Activated T-cell treated with anti-CD3 and anti-CD28 coated beads, Interleukin-2, amount 50 U/mL, for 1 hour (primary cell): ENCODE data around the gene CRIP3.
"Not testable (repeated sequence)": the region's sequence is repeated elsewhere in the genome, so short reads cannot be mapped to it uniquely, and the experiment has no call there.

ENCODE experiments used
- DNase-seq: peaks from one replicate; pipeline ENCODE4 v3.0.0-alpha.2; 2020

Gene CRIP3, protein sequence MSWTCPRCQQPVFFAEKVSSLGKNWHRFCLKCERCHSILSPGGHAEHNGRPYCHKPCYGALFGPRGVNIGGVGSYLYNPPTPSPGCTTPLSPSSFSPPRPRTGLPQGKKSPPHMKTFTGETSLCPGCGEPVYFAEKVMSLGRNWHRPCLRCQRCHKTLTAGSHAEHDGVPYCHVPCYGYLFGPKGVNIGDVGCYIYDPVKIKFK

DNA sequence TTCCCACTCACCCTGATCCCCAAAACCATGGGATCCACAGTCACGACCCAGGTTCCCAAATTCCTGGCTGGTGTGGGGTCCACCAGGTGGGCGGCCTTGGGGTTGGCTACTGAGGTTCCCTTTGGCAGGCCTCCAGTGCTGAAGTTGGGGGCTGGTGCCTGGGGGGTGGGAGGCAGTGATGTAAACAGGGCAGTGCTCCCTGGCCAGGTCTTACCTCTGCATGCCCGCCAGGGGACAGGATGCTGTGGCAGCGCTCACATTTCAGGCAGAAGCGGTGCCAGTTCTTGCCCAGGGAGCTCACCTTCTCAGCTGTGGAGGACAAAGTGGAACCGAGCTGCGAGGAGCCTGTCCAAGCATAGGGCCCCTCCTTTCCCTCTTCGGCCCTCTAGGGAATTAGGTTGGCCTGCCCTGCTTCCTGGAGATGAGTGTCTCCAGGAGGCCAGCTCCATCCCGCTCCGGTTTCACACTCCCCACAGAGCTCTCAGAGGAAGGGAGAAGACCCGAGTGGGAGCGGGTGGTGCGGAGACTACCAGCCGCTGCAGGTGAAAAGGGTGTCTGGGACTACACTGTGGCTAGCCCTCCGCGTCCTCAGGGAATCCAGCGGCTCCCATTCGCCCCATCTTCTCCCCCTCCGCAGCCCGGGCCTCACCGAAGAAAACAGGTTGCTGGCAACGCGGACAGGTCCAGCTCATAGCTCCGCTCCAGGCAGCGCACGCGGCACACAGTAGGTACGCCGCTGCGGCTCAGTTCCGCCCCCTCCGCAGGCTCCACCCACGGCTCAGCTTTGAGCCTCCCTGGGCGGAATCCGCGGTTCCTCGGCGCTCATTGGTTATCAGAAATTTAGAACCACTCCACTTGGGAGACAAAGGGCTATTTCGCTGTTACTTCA is at the start of gene CRIP3:
Gene CRIP3 (minus strand): TSS at position 726 of the 889 bp plus-strand sequence. CDS start 34 bp downstream, at position 692.
- DNase-seq = peak; percentile 61

DNA sequence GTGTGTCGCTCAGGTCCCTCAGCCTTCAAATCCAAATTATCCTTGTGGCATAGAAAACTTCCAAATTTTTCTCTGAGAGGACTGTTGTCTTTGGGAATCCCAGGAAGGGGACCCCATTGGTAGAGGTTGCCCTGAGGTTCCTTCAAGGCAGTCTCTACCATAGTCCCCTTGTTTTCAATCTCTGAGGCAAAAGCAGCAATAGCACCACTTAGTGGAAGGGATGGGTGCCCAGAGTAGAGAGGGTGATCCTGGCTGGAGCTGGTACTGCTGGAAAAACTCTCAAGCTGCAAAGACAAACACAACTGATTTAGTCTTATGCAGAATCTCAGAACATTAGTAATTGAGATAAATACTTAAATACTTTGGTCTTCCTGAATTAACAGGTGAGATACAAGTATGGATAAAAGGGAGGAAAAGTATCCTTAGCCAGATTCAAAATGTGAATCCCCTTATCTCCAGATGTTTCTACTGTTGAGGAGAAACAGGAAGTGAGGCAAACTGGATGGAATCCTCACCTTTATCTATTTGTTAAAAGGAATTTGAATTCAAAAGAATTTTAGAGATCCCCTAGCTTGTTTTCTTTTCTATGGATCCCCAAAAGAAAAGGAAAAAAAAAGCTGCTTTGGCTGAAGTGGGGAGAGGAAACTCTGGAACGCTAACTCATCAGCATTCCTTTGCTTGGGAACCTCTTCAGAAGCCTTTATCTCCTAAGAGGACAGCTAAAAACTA is 47.4 kb upstream of the CRIP3 start:
- no peak for DNase-seq

DNA sequence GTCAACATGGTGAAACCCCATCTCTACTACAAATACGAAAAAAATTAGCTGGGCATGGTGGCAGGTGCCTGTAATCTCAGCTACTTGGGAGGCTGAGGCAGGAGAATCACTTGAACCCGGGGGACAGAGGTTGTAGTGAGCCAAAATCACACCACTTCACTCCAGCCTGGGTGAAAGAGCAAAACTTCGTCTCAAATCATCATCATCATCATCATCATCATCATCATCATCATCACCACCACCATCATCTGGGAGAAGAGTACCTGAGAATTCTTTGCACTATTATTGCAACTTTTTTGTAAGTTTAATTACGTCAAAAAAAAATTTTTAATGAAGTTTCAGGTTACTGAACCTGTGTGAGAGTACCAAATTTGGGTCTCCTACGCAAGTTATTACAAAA is 43.3 kb upstream of the CRIP3 start:
- DNase-seq = not testable (repeated sequence)

DNA sequence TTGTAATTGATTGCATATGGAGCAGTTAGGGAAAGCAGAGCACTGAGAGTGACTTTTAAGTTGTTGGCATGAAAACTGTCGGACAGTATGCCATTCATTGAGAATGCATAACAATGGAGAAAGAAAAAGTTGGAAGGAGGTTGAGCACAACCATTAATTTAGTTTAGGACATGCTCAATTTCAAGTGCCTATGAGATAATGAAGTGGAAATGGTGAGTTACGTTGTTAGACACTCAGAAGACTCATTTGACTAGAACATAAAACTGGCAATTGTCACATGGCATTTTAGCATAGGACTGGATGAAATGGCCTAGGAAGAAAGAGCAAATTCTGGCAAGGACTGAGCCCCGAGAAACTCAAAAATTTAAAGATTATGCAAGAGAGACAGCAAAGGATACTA is 38.8 kb upstream of the CRIP3 start:
- no peak for DNase-seq

DNA sequence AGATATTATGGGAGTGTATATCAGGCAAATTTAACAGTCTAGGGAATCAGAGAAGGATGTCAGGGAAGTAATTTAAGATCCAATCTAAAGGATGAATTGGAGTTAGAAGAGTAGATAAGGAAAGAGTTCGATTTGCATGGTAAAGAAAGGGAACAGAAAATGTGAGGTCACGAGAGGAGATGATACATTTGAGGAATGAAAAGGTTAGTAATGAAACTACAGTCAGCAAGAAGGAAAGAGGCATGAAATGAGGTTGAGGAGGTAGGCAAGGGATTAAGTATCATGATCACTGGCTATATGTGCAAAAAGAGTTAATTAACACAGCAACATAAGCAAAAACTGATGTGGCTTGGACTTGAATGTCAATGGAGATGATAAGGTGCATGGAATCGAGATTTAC is 38.4 kb upstream of the CRIP3 start:
- DNase-seq = no peak

DNA sequence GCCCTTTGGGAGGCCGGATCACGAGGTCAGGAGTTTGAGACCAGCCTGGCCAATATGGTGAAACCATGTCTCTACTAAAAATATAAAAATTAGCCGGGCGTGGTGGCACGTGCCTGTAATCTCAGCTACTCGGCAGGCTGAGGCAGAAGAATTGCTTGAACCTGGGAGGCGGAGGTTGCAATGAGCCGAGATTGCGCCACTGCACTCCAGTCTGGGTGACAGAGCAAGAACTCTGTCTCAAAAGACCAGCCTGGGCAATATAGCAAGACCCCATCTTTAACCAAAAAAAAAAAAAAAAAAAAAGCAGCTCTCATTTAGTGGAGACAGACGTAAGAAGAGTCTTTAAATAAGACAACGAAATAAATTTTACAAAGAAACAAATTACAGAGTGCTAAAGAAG is 37.6 kb upstream of the CRIP3 start:
- not testable (repeated sequence) for DNase-seq

DNA sequence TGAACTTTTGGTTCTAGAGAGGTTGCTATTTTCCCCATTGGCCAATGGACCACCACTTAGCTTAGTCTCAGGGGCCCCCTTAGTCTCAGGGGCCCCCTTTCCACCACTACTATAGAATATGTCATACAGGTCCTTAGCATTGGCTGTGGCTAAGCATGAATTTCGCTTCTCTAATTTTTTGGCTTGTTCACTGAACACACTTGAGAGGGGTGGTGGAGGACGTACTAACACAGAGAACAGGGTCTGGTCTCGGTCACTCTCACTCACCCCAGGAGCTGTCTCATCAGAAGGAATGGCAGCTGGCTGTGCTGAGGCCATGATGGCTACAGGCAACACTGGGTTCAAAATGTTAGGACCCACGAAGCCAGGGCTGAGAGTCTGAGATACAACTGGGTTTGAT is 30.5 kb upstream of the CRIP3 start:
- DNase-seq = no peak

DNA sequence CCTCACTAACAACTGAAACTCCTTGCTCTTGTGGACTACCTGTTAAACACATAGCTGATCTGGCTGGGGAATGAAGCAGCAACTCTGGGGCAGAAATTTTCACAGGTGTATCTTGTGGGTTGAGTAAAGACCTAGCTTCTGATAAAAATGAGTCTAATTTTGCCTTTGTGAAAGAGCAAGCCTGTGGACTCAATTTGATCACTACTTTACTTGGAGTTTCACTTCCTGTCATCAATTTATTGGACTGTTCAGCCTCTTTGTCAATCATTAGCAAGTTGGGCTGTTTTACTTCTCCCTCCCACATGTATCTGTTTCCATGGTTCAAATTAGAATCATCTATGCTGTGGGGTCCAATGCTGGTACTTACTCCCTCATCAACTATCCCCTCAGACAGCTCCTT is 29.6 kb upstream of the CRIP3 start:
- no peak for DNase-seq

DNA sequence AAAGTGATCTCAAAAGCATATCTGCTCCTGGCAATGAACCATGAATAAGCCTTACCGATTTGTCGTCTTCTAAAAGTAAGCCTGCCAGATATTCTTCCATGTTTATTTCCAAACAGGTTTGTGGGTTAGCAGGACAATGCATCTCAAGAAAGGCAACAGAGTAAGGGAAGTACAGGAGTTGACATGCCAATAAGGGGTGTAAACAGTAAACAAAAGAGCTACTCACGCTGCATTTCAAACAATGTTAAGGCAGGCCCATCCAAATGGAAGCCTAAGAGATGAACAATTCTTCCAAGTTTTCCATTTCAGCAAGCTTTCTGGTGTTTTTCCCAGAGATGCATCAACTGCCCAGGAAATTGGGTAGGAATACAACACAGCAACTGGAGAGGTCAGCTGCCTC is 27.8 kb upstream of the CRIP3 start:
- no peak for DNase-seq

DNA sequence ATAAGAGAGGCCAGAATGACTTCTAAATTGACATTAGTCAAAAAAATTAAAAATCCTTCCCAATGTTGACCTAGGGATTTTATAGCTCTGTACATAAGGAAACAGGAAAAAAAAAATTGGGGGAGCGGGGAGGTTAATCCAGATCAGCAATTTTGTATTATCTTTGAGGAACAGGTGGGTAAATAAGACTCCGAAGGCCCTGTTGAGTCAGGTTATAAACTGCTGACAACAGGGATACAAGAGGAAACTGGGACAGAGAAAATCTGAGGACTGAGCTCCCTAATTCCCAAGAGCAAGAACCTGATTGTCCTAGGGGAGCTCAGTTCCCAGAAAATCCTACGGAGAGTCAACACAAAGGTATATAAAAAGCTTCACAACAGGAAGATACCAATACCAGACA is 26.8 kb upstream of the CRIP3 start:
- no peak for DNase-seq

DNA sequence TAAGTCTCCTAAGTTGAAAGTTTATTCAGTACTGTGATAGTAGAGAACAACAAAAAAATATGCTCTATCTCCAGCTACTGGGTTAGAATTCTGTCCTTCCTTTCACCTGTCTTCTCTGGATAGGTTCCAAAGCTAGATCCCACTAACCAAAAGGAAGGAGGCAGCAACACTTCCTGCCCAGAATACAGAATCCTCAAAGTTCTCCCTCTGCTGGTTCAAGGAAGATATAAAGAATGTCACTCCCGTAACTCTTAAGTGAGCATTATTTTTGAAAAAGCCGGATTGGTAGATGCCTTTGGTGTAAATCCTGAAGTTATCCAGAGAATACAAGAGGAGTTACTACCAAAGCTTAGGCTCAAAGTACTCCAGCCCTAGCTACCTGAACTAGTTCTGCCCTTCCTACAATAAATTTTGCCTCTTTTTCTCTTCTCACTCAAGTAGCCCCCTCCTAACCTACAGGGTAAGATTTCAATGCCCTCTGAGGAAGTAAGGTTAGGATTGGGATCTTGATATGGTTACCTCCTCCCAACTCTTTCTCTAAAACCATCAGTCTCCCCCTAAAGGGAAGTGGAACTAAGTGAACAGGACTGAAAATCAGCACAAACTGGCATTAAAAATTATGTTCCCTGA is 26.0 kb upstream of the CRIP3 start:
- no peak for DNase-seq

DNA sequence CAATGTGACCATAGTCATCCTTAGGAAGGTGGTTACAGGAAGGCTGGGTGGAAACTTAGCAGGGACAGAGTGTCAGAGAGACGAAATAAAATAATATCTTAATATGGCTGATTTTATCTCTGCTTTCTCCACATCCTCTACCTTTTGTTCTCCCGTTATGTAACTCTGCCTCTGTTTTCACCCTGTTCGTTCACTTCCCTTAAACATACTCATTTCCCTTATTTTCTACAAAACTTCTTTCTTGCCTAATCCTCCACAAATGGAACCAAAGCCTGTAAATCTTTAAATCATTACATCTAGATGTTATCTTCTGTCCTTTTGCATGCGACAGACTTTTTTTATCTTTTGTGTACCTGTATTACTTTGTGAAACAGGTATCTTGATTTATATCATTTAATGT is 23.3 kb upstream of the CRIP3 start:
- DNase-seq = no peak

DNA sequence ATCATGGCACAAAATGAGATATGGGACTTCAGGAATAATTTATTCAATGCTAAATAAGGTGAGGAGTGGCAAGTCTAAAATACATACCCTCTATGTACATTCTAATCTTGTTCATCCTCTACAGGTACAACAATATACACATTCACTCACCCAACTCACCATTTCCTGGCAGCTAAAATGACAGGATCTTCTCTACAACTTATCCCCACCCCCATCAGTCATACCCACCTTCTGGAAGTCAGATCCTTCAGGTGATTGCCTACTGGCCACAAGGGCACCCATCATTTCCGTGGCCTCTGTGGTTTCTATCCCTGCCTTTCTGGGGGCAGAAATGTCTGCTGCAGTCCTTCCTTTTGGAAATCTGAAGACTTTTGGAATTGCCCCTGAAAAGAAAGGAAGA is 22.8 kb upstream of the CRIP3 start:
- DNase-seq = no peak

DNA sequence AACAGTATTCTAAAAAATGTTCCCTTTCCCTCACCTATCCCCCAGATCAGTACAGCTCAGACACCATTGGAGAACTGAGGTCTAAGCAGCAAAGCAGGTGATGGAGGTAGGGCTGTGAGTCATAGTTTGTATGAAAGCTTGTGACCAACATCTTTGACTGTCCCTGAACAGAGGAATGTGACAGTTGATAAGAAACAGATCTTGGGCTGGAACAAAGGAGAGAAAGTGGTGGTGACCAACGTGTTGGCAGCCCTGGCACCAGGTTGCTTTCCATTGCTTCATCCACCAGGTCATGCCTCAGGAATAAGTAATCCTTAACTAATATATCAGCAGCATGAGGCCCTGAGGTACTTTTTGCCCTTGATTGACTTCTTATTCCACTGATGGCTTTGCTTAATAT is 19.9 kb upstream of the CRIP3 start:
- no peak for DNase-seq

DNA sequence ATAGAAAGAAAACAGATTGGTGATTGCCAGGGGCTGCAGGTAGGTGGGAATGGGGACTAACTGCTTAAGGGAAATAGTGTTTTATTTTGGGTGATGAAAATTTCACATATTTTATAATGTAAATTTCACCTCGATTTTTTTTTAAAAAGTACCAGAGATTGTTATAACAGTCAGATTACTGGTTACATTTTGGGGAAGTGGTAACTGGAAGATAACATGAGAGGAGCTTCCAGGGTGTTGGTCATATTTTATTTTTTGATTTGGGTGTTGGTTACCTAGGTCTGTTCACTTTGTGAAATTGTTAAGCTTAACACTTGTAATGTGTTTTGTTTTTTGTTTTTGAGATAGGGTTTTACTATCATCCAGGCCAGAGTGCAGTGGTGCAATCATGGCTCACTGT is 17.2 kb upstream of the CRIP3 start:
- DNase-seq = no peak

DNA sequence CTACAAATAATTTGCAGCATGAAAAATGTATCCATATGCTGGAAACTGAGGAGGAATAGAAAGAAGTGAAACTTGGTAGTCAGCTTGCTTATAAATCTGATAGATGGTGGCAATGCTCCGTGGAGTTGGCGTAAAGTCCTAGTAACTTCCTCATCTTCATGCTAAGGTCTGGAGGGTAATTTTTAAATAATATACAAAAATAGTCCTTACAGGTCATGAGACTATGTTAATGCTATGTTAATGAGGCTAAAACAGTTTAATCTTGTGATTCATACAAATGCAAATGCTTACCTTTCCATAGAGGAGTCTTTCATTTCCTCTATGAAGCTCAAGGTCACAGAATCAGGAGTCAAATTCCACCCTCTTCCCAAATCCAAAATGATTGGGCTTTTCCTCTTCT is 9.4 kb upstream of the CRIP3 start:
- DNase-seq = no peak

DNA sequence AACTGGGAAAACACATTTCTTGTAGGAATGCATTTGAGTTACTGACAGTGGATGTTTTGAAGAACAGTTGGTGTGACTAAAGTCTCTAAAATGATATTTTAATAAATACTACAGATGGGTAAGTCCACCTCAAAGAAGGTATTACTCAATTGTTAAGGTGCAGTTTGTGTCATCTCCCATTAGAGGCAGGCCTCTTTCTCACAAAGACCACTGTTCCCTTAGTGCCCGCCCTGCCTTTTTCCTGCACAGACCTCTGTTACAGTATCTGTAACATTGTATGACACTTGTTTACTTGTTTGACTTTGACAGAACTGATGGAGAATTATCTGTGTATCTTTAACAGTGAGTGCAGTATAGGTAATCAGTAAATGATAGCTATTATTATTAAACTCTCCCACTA is 5.2 kb upstream of the CRIP3 start:
- DNase-seq = no peak

DNA sequence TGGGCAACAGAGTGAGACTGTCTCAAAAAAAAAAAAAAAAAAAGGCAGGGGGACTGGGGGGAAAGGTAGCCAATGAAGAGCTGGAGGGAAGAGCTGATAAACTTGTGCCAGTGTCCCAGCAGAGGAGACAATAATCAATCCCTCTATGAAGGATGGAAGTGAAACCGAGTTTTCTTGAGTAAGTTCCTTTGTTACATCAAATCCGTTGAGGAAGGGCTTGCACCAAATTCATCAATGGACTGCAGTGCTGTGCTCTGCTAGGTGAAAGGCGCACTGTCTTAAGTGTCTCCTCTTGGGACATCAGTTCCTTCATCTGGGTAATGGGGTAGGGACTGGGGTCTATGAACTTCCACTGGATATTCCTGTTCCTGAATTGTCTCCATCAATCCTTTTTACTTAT is 3.0 kb upstream of the CRIP3 start:
- DNase-seq = no peak

DNA sequence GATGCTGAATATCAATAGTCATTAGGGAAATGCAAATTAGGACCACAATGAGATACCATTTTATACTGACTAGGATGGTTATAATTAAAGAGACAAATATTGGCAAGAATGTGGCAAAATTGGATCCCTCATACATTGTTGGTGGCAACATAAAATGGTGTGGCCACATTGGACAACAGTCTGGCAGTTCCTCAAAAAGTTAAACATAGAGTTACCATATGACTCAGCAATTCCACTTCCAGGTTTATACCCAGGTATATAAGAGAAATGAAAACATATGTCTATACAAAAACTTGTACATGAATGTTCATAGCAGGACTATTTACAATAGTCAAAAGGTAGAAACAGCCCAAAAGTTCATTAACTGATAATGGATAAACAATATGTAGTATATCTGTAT is 2.0 kb upstream of the CRIP3 start:
- no peak for DNase-seq

DNA sequence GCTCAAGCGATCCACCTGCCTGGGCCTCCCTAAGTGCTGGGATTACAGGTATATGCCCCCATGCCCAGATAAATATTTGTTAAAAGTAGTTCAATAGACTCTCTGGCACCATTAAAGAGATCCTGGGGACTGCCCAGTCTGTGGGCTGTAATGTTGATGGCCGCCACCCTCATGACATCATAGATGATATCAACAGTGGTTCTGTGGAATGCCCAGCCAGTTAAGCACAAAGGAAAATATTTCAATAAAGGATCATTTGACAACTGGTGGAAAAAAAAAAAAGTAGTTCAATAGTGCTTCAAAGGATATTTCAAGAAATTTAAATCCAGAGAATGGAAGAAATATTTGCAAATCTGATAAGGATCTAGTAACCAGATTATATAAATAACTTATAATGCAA is 1.5 kb upstream of the CRIP3 start:
- DNase-seq = no peak

DNA sequence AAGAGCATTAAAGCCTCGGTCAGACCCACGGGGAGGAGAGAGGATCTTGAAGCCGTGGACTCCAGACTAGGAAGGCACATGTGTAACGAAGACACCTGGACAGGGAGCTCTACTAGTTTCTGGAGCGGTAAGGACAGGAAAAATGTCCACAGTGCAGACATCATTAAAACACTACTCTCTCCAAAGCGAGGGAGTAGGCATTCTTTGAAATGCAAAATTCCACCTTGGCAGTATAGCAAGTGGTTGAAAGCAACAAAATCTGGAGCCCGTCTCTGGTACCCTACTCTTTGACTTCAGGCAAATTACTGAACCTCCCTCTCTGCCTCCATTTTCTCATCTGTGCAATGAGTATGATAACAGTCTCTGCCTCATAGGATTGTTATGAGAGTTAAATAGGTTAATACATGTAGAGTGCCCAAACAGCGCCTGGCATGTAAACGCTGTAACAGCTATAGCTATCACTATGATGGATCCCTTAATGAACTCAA is 408 bp upstream of the CRIP3 start:
- DNase-seq = no peak

DNA sequence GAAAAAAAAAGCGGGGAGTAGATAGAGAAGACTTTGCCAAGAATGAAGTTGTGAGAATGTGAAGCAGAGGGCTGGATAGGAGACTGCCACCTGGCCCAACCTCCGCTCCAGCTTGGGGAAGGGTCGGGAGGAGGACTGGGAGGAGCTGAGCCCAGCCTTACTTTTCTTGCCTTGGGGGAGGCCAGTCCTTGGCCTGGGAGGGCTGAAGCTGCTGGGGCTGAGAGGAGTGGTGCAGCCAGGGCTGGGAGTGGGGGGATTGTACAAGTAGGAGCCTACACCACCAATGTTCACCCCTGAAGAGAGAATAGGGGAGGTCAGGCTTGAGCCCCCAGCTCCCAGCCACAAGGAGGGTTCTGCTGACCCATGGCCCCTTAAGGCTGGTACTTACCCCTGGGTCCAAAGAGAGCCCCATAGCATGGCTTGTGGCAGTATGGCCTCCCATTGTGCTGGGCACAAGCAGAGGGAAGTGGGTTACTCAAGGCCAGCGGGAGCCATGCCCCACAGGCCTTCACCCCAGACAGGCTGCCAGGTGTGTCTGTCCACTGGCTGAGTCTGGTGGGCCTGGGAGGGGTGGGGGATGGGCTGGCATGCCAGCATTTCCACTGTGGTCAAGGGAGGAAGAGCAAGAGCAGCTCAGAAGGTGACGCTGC is 1.1 kb downstream of the CRIP3 start:
- no peak for DNase-seq

DNA sequence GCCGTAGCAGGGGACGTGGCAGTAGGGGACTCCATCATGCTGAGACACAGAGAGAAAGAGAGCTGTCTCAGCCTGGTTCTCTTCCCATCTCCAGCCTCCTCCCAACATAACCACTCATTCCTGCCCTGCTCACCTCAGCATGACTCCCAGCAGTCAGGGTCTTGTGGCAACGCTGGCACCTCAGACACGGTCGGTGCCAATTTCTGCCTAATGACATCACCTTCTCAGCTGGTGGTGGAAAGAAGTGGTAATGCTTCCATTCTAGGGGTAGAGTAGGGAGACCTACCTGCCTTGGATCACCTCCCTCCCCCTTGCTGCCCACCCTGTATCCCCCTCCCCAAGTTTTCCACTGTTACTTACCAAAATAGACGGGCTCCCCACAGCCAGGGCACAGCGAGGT is 2.5 kb downstream of the CRIP3 start:
- no peak for DNase-seq
